ENCODE measurements around the gene SARM1.
"Not testable (repeated sequence)": the region's sequence is repeated elsewhere in the genome, so short reads cannot be mapped to it uniquely, and the experiment has no call there.

GRCh38 chr17:28338769-28339212 lies 32.7 kb upstream of the SARM1 start:
- TF ChIP-seq CTCF (IDR thresholded peaks at IDR 0.05); ZFX (IDR thresholded peaks at IDR 0.05; ENCODE audit: borderline replicate concordance): not testable (repeated sequence)
